ENCODE data around the gene MAPK6.

GRCh38 chr15:51969728-51970127, 49.3 kb upstream of the MAPK6 start:
- TF ChIP-seq CTCF (IDR thresholded peaks at IDR 0.05) (no peak), EZH2 (IDR thresholded peaks at IDR 0.05) (no peak)
